Esophagus muscularis mucosa (tissue), 4 donors: ENCODE results near the gene PAK5. TPM values are rescaled to one million over a fixed set of nuclear protein-coding genes. Genes with fewer than 3 reads are reported as not detected.

ENCODE experiments used
- DNase-seq: peaks from one replicate; pipeline ENCODE4 v3.0.0-alpha.2; 2017; ENCODE audit errors: extremely low spot score
- H3K27ac ChIP-seq, 4 donors: fragments of 200-600 bp; sonication (generic); replicated peaks in 1 of 4; 1 replicate in 3 of 4; 2 replicates in 1 of 4; pipeline ENCODE4 v1.5.1; 2016 to 2019; ENCODE audit warnings: mild to moderate bottlenecking in 1 of 4
- H3K27me3 ChIP-seq, 4 donors: fragments of 200-600 bp; sonication (generic); one replicate each; pipeline versions ENCODE4 v1.5.1 to v1.6.0; 2016 to 2019
- H3K36me3 ChIP-seq, 4 donors: fragments of 200-600 bp; sonication (generic); one replicate each; pipeline ENCODE4 v1.5.1; 2016 to 2019
- H3K4me1 ChIP-seq, 4 donors: fragments of 200-600 bp; sonication (generic); one replicate each; pipeline ENCODE4 v1.5.1; 2016 to 2019
- H3K4me3 ChIP-seq, 4 donors: fragments of 200-600 bp; sonication (generic); 1 replicate in 2 of 4; 2 replicates in 2 of 4; pipeline ENCODE4 v1.5.1; 2016 to 2019; ENCODE audit warnings: mild to moderate bottlenecking in 4 of 4, moderate library complexity in 1 of 4
- H3K9me3 ChIP-seq, 4 donors: fragments of 200-600 bp; sonication (generic); 1 replicate in 3 of 4; 2 replicates in 1 of 4; pipeline ENCODE4 v1.5.1; 2016 to 2019
- CTCF ChIP-seq, 3 experiments: fragments of 200-600 bp in 2 of 3; fragments of 450-650 bp in 1 of 3; sonication (generic) in 2 of 3; IDR thresholded peaks; one replicate each; pipeline ENCODE4 v1.5.1; 2017 to 2019; ENCODE audit warnings: antibody characterized with exemption in 3 of 3, mild to moderate bottlenecking in 2 of 3, moderate library complexity in 1 of 3
- EP300 ChIP-seq: sonication (generic); formaldehyde crosslinking; IDR thresholded peaks from one replicate; pipeline ENCODE4 v1.6.1; 2017; ENCODE audit warnings: antibody characterized with exemption
- POLR2A ChIP-seq: fragments of 450-650 bp; IDR thresholded peaks from one replicate; pipeline ENCODE4 v1.6.1; 2017; ENCODE audit warnings: antibody characterized with exemption, moderate library complexity, mild to moderate bottlenecking, low read depth
- POLR2AphosphoS5 ChIP-seq, 2 donors: sonication (generic); formaldehyde crosslinking; IDR thresholded peaks; one replicate each; pipeline ENCODE4 v1.6.1; 2017; ENCODE audit warnings: antibody characterized with exemption in 2 of 2
- WGBS: methylation state at CpG from one replicate; pipeline ENCODE4 v1.1.5; 2018; 5-methylcytosine and 5-hydroxymethylcytosine counted together
- intact Hi-C: fragments of 100-400 bp; cut with DNase I; formaldehyde crosslinking; loops from one replicate; pipeline ENCODE4 v1.15.1; 2023
- total RNA-seq, 4 donors: library from RNA; depleted of rRNA; stranded (reverse); fragments of >200 nt; gene quantifications; one replicate each; pipeline versions ENCODE4 v1.1.0 to v1.2.1, GENCODE V29; 2016

The PAK5 gene
- total RNA-seq, 4 donors from 2014 or later: 0.06 to 0.42 (median 0.20) TPM

- no peak for TF ChIP-seq POLR2AphosphoS5 (IDR thresholded peaks at IDR 0.05)
- TF ChIP-seq CTCF (IDR thresholded peaks at IDR 0.05): no peak
- TF ChIP-seq POLR2A: no peak
- no peak for TF ChIP-seq EP300
- no peak for DNase-seq
- Histone ChIP-seq H3K4me1 (peaks cover 0 to 5% (median 2%) of the 10 kb centered on the region in 4 donors), H3K36me3 (no peaks in the 10 kb centered on the region), H3K9me3 (no peaks in the 10 kb centered on the region), H3K27ac (no peak overlapping the region), H3K27me3 (no peaks in the 10 kb centered on the region), H3K4me3 (no peak overlapping the region)
- intact Hi-C loops: no loop called here
Observed at GRCh38 chr20:9699181-9699580, 139.7 kb downstream of the PAK5 start.

- no peak for TF ChIP-seq POLR2AphosphoS5 (IDR thresholded peaks at IDR 0.05)
- TF ChIP-seq CTCF (IDR thresholded peaks at IDR 0.05): no peak
- no peak for TF ChIP-seq POLR2A
- TF ChIP-seq EP300: no peak
- H3K27me3 ChIP-seq: no peaks in the 10 kb centered on the region
- no peak overlapping the region for H3K27ac ChIP-seq
- no peaks in the 10 kb centered on the region for H3K9me3 ChIP-seq
- no peak overlapping the region for H3K4me3 ChIP-seq
- no peak for DNase-seq
- peaks cover 0 to 34% (median 20%) of the 10 kb centered on the region in 4 donors for H3K4me1 ChIP-seq
- 43% methylated on average over 5 of the region's 5 CpGs for WGBS
- intact Hi-C loops: no loop called here
- H3K36me3 ChIP-seq: no peaks in the 10 kb centered on the region
Observed at GRCh38 chr20:9689041-9689440, 149.8 kb downstream of the PAK5 start.

- 62% methylated on average over 2 of the region's 2 CpGs for WGBS
- no peaks in the 10 kb centered on the region for H3K27me3 ChIP-seq
- intact Hi-C loops: no loop called here
- H3K4me3 ChIP-seq: no peak overlapping the region
- H3K36me3 ChIP-seq: no peaks in the 10 kb centered on the region
- H3K4me1 ChIP-seq: peaks cover 0 to 34% (median 20%) of the 10 kb centered on the region in 4 donors
- H3K27ac ChIP-seq: no peak overlapping the region
- no peak for DNase-seq
- H3K9me3 ChIP-seq: no peaks in the 10 kb centered on the region
- TF ChIP-seq POLR2A: no peak
- TF ChIP-seq CTCF (IDR thresholded peaks at IDR 0.05): no peak
- no peak for TF ChIP-seq POLR2AphosphoS5 (IDR thresholded peaks at IDR 0.05)
- no peak for TF ChIP-seq EP300
Observed at GRCh38 chr20:9686866-9687265, 152.0 kb downstream of the PAK5 start.

- H3K36me3 ChIP-seq: no peaks in the 10 kb centered on the region
- TF ChIP-seq POLR2AphosphoS5 (IDR thresholded peaks at IDR 0.05): no peak
- TF ChIP-seq CTCF (IDR thresholded peaks at IDR 0.05): no peak
- TF ChIP-seq EP300: no peak
- no peak for TF ChIP-seq POLR2A
- H3K4me3 ChIP-seq: no peak overlapping the region
- intact Hi-C loops: no loop called here
- H3K27me3 ChIP-seq: no peaks in the 10 kb centered on the region
- H3K27ac ChIP-seq: no peak overlapping the region
- H3K9me3 ChIP-seq: no peaks in the 10 kb centered on the region
- peaks cover 0 to 34% (median 20%) of the 10 kb centered on the region in 4 donors for H3K4me1 ChIP-seq
- 75% methylated on average over 4 of the region's 4 CpGs for WGBS
- no peak for DNase-seq
Observed at GRCh38 chr20:9686455-9686854, 152.4 kb downstream of the PAK5 start.

- peaks cover 0 to 34% (median 20%) of the 10 kb centered on the region in 4 donors for H3K4me1 ChIP-seq
- no peak for DNase-seq
- no peak overlapping the region for H3K27ac ChIP-seq
- no peaks in the 10 kb centered on the region for H3K36me3 ChIP-seq
- intact Hi-C loops: no loop called here
- no peaks in the 10 kb centered on the region for H3K27me3 ChIP-seq
- no peak overlapping the region for H3K4me3 ChIP-seq
- TF ChIP-seq CTCF (IDR thresholded peaks at IDR 0.05): no peak
- TF ChIP-seq POLR2A: no peak
- no peak for TF ChIP-seq POLR2AphosphoS5 (IDR thresholded peaks at IDR 0.05)
- TF ChIP-seq EP300: no peak
- H3K9me3 ChIP-seq: no peaks in the 10 kb centered on the region
Observed at GRCh38 chr20:9686001-9686400, 152.9 kb downstream of the PAK5 start.
